ENCODE data around the gene ENPP6.

ENPP6 gene

DNA sequence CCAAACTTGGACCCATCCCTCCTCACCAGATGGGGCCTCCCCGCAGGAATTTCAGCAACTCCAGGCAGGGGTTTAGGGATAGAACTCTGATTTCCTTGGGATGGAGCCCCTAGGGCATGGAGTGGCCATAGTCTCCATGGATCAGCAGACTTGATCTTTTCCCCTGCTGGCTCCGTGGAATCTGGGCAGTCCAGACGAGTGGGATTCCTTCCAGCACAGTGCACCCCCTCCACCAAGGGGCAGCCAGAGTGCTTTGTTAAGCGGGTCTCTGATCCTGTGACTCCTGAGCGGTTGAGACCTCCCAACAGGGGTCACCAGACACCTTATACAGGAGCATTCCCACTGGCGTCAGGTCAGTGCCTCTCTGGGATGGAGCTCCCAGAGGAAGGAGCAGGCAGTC lies 40.4 kb downstream of the ENPP6 start:
- H3K4me3 ChIP-seq (ENCODE audit: low read length), result no peak overlapping the region
- DNase-seq (ENCODE audit: low read depth), result no peak
- TF ChIP-seq CTCF (conservative IDR thresholded peaks at IDR 0.05; ENCODE audit: low read depth, low read length), result no peak

- DNase-seq (ENCODE audit: low read depth), result no peak
- H3K4me3 ChIP-seq (ENCODE audit: low read length), result no peak overlapping the region
- no peak for TF ChIP-seq CTCF (conservative IDR thresholded peaks at IDR 0.05; ENCODE audit: low read depth, low read length)
Measured at GRCh38 chr4:184174571-184175488, 42.8 kb downstream of the ENPP6 start.

DNA sequence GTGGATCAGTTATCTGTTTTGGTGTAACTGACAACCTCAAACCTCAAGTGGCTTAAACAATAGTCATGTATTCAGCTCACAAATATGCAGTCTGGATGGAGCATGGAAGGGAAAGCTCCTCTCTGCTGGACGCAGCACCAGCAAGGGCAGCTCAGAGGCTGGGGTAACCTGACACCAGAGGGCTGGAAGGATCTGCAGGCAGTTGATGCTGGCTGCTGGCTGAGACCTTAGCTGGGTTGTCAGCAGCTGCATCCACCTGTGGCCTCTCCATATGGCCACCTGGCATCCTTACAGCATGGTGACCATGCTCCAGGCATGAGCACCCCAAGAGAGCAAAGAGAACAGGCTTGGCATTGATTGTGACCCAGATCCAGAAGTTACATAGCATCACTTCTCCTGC lies 46.7 kb downstream of the ENPP6 start:
- H3K4me3 ChIP-seq (ENCODE audit: low read length), result no peak overlapping the region
- no peak for DNase-seq (ENCODE audit: low read depth)
- TF ChIP-seq CTCF (conservative IDR thresholded peaks at IDR 0.05; ENCODE audit: low read depth, low read length), result no peak

DNA sequence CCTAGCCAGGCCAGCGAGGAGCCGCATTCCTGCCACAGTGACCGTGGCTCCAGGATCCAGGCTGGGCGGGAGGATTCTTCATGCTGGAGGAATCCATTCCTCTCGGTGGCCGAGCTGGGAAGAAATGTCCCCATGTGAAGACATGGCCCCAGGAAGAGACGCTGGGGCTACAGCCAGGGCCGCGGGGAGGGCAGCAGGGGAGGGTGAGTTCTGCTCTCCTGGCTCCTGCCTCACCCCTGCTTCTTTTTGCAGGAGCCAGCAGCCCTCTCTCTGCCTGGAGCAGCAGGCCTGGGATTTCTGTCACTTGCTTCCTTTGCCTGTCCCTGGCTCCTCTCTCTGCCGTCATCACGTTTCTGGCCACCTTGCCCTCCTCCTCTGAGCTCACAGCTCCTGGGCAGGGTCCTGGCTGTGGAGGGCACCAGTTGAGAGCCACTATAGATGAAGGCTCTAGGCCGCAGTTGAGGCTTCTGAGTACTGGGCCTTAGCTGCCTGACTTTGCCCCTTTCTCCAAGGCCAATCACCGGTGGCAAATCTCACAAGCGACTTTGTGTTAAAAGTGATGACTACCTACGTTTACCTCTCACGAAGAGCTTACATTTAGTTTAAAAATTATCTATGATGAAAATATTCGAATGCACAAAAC lies 48.3 kb downstream of the ENPP6 start:
- no peak for TF ChIP-seq CTCF (conservative IDR thresholded peaks at IDR 0.05; ENCODE audit: low read depth, low read length)
- H3K4me3 ChIP-seq (ENCODE audit: low read length), result no peak overlapping the region
- no peak for DNase-seq (ENCODE audit: low read depth)

GRCh38 chr4:184168406-184169019 lies 49.2 kb downstream of the ENPP6 start:
- H3K4me3 ChIP-seq (ENCODE audit: low read length), result no peak overlapping the region
- DNase-seq (ENCODE audit: low read depth), result no peak
- peak; percentile 91 for TF ChIP-seq CTCF (conservative IDR thresholded peaks at IDR 0.05; ENCODE audit: low read depth, low read length)

GRCh38 chr4:184167576-184167975 lies 50.1 kb downstream of the ENPP6 start:
- no peak for TF ChIP-seq CTCF (conservative IDR thresholded peaks at IDR 0.05; ENCODE audit: low read depth, low read length)
- DNase-seq (ENCODE audit: low read depth), result no peak
- no peak overlapping the region for H3K4me3 ChIP-seq (ENCODE audit: low read length)

All from retinal pigment epithelial cell (primary cell).